ENCODE data around the gene BTD.

- TF ChIP-seq CTCF (IDR thresholded peaks at IDR 0.05; ENCODE audit: extremely low read depth in 1 of 2, insufficient read depth in 1 of 2, low read depth in 1 of 2, low read length in 2 of 2) (no peak), EZH2 (IDR thresholded peaks at IDR 0.05; ENCODE audit: borderline replicate concordance, low read depth, low read length, severe bottlenecking) (no peak), MYC (IDR thresholded peaks at IDR 0.05; ENCODE audit: low read depth, low read length) (no peak), MAX (IDR thresholded peaks at IDR 0.05; ENCODE audit: insufficient read depth, insufficient read length) (no peak)
Measured at GRCh38 chr3:15638891-15639262, 37.3 kb downstream of the BTD start.

Measured in endothelial cell of umbilical vein (primary cell).